22Rv1 (cell line): ENCODE data around the gene CD40LG.
A peak's percentile ranks its signal among the peaks of the same experiment; 100 is the strongest.

Experiments used
- H3K27ac ChIP-seq: fragments of 450-650 bp; 2 replicates; pipeline ENCODE4 v1.5.1; 2017
- CTCF ChIP-seq: fragments of 450-650 bp; IDR thresholded peaks from 2 replicates; pipeline ENCODE4 v1.5.1; 2017; ENCODE audit warnings: mild to moderate bottlenecking
- ZFX ChIP-seq: fragments of 450-650 bp; IDR thresholded peaks from 2 replicates; pipeline ENCODE4 v1.6.1; 2017; ENCODE audit warnings: antibody characterized with exemption, borderline replicate concordance

Gene CD40LG

GRCh38 chrX:136647677-136648360 lies at the start of gene CD40LG:
Gene CD40LG (plus strand): TSS chrX:136648158. CDS start chrX:136648249, 91 bp downstream.
- no peak within 1 kb of the TSS for H3K27ac ChIP-seq
- TF ChIP-seq ZFX (no peak), CTCF (no peak)

GRCh38 chrX:136598631-136599030 lies 49.3 kb upstream of the CD40LG start:
- H3K27ac ChIP-seq: no peak overlapping the region
- TF ChIP-seq ZFX: no peak
- TF ChIP-seq CTCF: no peak

DNA sequence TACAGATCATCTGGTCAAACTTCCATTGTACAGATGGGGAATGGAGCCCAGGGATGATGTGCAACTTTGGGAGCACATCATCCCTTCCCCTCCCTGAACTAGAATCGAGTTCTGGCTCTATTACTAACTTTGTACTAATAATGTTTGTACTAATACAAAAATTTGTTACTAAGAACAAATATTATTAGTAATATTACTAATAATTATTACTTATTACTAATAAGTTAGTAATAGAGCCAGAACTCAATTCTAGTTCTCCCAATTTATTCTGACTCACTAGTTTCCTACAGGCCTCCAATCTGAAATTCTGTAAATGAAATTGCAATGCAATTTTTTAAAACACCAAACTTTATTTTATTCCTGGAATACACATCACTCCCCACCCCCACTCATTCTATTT lies 47.9 kb upstream of the CD40LG start:
- no peak overlapping the region for H3K27ac ChIP-seq
- TF ChIP-seq ZFX (no peak), CTCF (no peak)

GRCh38 chrX:136607236-136607635 lies 40.7 kb upstream of the CD40LG start:
- no peak overlapping the region for H3K27ac ChIP-seq
- TF ChIP-seq CTCF (no peak), ZFX (no peak)

DNA sequence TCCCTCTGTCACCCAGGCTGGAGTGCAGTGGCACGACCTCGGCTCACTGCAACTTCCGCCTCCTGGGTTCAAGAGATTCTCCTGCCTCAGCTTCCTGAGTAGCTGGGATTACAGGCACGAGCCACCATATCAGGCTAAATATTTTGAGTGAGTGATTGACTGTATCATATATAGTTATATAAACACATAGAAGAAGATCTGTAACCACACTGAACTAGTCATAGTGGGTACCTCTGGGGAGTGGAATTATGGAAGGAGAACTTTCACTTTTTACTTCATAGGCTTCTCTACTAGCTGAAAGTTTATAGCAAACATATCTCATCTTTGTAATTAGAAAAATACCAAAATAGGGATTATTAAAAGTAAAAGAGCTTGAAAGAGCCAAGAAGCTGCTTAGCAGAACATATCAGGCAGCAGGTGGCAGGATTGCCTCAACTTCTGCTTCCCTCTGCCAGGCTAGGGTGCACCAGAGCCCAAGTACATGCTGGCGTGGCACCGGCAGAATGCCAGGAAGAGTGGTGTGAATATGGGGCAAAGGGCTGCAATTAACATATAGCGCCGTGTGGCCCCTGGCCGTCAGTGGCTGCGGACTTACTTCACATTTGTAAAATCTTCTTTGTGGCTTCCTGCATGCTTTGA lies 39.5 kb upstream of the CD40LG start:
- no peak overlapping the region for H3K27ac ChIP-seq
- peak; percentile 22 for TF ChIP-seq CTCF
- TF ChIP-seq ZFX: no peak

DNA sequence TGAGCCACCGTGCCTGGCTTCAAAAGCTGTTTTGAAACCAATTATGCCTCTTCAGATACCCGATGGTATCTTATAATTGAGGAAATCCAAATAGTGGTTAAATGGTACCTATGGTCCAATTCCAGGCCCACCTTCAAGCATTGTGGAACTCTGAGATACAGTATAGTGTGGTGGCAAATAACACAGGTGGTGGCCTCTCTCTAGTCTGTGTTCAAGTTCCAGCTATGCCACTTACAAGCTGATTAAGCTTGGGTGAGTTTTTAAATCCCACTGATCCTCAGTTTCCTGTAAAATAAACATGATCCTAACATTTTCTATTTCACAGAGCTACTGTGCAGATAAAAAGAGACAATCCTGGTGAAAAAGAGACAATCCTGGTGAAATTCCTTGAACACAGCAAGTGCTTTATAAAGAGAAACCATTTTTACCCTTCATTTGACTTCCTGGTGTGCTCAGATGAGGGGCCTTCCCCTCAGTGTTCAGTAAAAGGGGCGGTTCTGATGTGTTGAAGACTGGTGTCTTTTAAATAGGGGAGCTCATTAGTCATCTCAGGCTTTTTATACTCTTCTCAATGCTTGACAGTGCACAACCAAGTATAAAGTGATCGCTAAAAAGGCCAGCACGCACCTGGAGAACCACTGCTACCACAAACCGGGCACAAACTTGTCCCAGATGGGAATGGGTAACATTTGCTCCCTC lies 30.8 kb upstream of the CD40LG start:
- H3K27ac ChIP-seq: no peak overlapping the region
- TF ChIP-seq ZFX (no peak), CTCF (no peak)
